ENCODE results near the gene UBTF. TPM values are rescaled to one million over a fixed set of nuclear protein-coding genes. Genes with fewer than 3 reads are reported as not detected.

UBTF gene
- total and polyA plus RNA-seq, 9 of the 15 experiments (the other 6 are each of a cell fraction or from before 2014, with no cell fraction given) = 1.2 to 113 (median 83.6) TPM

DNA sequence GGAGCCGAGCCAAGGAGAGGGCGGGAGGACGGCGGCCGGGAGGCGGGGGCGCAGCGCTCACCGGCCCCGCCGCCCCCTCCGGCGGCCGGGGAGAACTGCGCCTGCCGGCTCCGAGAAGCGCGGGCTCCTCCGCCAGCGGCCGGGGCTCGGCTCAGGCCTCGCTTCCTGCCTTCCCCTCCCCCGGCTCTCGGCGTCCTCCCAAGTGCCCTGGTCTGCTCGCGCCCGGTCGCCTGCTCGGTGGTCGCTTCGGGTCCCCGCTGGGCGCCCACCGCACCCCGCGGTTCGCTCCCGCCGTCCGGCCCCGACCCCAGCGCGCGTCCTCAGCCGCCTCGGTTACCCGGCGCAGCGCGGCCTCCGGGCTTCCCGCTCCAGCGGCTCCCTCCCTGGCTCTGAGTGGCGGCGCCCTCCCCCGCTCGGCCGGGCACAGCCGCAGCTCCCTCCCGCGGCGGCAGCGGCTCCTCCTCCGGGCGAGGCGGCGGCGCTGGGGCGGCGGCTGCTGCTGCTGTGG is 313 bp downstream of the UBTF start (continued):
- TF ChIP-seq, protein P1, sequence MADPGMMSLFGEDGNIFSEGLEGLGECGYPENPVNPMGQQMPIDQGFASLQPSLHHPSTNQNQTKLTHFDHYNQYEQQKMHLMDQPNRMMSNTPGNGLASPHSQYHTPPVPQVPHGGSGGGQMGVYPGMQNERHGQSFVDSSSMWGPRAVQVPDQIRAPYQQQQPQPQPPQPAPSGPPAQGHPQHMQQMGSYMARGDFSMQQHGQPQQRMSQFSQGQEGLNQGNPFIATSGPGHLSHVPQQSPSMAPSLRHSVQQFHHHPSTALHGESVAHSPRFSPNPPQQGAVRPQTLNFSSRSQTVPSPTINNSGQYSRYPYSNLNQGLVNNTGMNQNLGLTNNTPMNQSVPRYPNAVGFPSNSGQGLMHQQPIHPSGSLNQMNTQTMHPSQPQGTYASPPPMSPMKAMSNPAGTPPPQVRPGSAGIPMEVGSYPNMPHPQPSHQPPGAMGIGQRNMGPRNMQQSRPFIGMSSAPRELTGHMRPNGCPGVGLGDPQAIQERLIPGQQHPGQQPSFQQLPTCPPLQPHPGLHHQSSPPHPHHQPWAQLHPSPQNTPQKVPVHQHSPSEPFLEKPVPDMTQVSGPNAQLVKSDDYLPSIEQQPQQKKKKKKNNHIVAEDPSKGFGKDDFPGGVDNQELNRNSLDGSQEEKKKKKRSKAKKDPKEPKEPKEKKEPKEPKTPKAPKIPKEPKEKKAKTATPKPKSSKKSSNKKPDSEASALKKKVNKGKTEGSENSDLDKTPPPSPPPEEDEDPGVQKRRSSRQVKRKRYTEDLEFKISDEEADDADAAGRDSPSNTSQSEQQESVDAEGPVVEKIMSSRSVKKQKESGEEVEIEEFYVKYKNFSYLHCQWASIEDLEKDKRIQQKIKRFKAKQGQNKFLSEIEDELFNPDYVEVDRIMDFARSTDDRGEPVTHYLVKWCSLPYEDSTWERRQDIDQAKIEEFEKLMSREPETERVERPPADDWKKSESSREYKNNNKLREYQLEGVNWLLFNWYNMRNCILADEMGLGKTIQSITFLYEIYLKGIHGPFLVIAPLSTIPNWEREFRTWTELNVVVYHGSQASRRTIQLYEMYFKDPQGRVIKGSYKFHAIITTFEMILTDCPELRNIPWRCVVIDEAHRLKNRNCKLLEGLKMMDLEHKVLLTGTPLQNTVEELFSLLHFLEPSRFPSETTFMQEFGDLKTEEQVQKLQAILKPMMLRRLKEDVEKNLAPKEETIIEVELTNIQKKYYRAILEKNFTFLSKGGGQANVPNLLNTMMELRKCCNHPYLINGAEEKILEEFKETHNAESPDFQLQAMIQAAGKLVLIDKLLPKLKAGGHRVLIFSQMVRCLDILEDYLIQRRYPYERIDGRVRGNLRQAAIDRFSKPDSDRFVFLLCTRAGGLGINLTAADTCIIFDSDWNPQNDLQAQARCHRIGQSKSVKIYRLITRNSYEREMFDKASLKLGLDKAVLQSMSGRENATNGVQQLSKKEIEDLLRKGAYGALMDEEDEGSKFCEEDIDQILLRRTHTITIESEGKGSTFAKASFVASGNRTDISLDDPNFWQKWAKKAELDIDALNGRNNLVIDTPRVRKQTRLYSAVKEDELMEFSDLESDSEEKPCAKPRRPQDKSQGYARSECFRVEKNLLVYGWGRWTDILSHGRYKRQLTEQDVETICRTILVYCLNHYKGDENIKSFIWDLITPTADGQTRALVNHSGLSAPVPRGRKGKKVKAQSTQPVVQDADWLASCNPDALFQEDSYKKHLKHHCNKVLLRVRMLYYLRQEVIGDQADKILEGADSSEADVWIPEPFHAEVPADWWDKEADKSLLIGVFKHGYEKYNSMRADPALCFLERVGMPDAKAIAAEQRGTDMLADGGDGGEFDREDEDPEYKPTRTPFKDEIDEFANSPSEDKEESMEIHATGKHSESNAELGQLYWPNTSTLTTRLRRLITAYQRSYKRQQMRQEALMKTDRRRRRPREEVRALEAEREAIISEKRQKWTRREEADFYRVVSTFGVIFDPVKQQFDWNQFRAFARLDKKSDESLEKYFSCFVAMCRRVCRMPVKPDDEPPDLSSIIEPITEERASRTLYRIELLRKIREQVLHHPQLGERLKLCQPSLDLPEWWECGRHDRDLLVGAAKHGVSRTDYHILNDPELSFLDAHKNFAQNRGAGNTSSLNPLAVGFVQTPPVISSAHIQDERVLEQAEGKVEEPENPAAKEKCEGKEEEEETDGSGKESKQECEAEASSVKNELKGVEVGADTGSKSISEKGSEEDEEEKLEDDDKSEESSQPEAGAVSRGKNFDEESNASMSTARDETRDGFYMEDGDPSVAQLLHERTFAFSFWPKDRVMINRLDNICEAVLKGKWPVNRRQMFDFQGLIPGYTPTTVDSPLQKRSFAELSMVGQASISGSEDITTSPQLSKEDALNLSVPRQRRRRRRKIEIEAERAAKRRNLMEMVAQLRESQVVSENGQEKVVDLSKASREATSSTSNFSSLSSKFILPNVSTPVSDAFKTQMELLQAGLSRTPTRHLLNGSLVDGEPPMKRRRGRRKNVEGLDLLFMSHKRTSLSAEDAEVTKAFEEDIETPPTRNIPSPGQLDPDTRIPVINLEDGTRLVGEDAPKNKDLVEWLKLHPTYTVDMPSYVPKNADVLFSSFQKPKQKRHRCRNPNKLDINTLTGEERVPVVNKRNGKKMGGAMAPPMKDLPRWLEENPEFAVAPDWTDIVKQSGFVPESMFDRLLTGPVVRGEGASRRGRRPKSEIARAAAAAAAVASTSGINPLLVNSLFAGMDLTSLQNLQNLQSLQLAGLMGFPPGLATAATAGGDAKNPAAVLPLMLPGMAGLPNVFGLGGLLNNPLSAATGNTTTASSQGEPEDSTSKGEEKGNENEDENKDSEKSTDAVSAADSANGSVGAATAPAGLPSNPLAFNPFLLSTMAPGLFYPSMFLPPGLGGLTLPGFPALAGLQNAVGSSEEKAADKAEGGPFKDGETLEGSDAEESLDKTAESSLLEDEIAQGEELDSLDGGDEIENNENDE (IDR thresholded peaks at IDR 0.05; ENCODE audit: low read depth, low read length) = no peak
- no peak for TF ChIP-seq BCOR (IDR thresholded peaks at IDR 0.05)
- TF ChIP-seq TAF1 (IDR thresholded peaks at IDR 0.05; ENCODE audit: control insufficient read depth, extremely low read depth, insufficient read depth, low read length, severe bottlenecking) = peak; percentile 52
- TF ChIP-seq BMI1 (IDR thresholded peaks at IDR 0.05; ENCODE audit: low read length) = no peak
- TF ChIP-seq, protein P2, sequence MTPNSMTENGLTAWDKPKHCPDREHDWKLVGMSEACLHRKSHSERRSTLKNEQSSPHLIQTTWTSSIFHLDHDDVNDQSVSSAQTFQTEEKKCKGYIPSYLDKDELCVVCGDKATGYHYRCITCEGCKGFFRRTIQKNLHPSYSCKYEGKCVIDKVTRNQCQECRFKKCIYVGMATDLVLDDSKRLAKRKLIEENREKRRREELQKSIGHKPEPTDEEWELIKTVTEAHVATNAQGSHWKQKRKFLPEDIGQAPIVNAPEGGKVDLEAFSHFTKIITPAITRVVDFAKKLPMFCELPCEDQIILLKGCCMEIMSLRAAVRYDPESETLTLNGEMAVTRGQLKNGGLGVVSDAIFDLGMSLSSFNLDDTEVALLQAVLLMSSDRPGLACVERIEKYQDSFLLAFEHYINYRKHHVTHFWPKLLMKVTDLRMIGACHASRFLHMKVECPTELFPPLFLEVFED (CRISPR knock-in tag; conservative IDR thresholded peaks at IDR 0.05) = no peak
- no peak for TF ChIP-seq NELFE (IDR thresholded peaks at IDR 0.05; ENCODE audit: insufficient read depth, insufficient read length)
- TF ChIP-seq TBL1XR1 (IDR thresholded peaks at IDR 0.05; ENCODE audit: low read length in 2 of 2) = no peak
- no peak for TF ChIP-seq LARP7 (IDR thresholded peaks at IDR 0.05)
- no peak for TF ChIP-seq FOXA1 (IDR thresholded peaks at IDR 0.05; ENCODE audit: borderline replicate concordance)
- no peak for TF ChIP-seq ZNF551 (CRISPR knock-in tag; IDR thresholded peaks at IDR 0.05)
- TF ChIP-seq ZNF76 (CRISPR knock-in tag; IDR thresholded peaks at IDR 0.05; ENCODE audit: borderline replicate concordance) = no peak
- TF ChIP-seq, protein P3, sequence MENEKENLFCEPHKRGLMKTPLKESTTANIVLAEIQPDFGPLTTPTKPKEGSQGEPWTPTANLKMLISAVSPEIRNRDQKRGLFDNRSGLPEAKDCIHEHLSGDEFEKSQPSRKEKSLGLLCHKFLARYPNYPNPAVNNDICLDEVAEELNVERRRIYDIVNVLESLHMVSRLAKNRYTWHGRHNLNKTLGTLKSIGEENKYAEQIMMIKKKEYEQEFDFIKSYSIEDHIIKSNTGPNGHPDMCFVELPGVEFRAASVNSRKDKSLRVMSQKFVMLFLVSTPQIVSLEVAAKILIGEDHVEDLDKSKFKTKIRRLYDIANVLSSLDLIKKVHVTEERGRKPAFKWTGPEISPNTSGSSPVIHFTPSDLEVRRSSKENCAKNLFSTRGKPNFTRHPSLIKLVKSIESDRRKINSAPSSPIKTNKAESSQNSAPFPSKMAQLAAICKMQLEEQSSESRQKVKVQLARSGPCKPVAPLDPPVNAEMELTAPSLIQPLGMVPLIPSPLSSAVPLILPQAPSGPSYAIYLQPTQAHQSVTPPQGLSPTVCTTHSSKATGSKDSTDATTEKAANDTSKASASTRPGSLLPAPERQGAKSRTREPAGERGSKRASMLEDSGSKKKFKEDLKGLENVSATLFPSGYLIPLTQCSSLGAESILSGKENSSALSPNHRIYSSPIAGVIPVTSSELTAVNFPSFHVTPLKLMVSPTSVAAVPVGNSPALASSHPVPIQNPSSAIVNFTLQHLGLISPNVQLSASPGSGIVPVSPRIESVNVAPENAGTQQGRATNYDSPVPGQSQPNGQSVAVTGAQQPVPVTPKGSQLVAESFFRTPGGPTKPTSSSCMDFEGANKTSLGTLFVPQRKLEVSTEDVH (IDR thresholded peaks at IDR 0.05; ENCODE audit: low read depth, partially characterized antibody) = no peak
- no peak for TF ChIP-seq ZNF253 (CRISPR knock-in tag; conservative IDR thresholded peaks at IDR 0.05)
- 0 out of 2 replicates have a peak, but pooled peaks have one; percentile 45 for TF ChIP-seq BRD4 (IDR thresholded peaks at IDR 0.05)

Measured in K562 (cell line).